ENCODE data around the gene RCBTB2.
"Not testable (repeated sequence)": the region's sequence is repeated elsewhere in the genome, so short reads cannot be mapped to it uniquely, and the experiment has no call there.

RCBTB2 gene

DNA sequence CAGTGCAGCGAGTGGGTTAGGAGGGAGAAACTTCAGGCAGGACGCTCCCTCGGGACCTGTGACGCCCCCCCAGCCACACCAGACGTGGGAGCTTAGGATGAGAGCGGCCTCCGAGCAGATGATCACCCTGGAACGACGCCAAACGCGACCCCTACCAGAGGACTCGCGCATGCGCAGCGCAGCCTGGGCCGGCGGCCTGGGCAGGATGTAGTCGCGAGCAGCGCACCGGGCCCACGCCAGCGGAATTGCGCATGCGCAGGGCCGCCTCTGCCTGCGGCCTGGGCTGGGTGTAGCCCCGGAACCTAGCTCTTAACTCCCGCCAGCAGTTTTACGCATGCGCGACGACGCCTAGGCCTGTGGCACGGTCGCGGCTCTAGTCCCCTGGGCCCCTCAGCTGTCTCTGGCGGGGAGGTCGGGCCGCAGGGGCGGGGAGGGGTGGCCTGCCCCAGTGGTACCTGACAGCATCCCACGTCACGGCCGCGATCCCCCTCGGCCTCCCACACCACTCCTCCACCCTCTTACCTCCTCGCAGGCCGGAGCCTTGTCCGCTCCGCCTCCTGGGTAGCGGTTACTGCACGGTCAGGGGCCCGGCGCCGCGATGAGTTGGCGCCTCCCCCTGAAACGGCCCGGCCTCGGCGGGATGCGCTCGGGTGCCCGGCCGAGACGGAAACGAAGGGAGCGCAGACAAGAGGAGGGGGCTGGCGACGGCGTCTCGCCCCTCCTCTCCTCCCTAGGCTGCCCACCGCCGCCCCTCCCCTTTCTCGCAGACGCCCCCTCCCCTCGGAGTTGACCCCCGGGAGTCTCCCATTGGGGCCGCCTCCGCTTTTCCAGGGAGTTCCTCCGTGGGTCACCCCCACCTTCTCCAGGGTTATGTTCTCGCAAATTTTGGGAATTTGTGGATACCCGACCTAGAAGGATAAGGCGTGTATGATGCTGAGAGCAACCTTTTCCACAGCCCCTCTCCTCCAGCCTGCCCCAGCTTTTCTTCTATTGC, at the start of gene RCBTB2:
Gene RCBTB2, minus strand, starts transcription at position 575 of the 994 bp plus-strand sequence. CDS start 11,141 bp downstream, outside the sequence.
- TF ChIP-seq, protein P1, sequence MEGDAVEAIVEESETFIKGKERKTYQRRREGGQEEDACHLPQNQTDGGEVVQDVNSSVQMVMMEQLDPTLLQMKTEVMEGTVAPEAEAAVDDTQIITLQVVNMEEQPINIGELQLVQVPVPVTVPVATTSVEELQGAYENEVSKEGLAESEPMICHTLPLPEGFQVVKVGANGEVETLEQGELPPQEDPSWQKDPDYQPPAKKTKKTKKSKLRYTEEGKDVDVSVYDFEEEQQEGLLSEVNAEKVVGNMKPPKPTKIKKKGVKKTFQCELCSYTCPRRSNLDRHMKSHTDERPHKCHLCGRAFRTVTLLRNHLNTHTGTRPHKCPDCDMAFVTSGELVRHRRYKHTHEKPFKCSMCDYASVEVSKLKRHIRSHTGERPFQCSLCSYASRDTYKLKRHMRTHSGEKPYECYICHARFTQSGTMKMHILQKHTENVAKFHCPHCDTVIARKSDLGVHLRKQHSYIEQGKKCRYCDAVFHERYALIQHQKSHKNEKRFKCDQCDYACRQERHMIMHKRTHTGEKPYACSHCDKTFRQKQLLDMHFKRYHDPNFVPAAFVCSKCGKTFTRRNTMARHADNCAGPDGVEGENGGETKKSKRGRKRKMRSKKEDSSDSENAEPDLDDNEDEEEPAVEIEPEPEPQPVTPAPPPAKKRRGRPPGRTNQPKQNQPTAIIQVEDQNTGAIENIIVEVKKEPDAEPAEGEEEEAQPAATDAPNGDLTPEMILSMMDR (conservative IDR thresholded peaks at IDR 0.05; ENCODE audit: low read depth, low read length), result no peak
- peak; percentile 85 for DNase-seq (ENCODE audit: low read depth)
- H3K4me3 ChIP-seq (ENCODE audit: low read length), result peak within 1 kb of the TSS; percentile 89

DNA sequence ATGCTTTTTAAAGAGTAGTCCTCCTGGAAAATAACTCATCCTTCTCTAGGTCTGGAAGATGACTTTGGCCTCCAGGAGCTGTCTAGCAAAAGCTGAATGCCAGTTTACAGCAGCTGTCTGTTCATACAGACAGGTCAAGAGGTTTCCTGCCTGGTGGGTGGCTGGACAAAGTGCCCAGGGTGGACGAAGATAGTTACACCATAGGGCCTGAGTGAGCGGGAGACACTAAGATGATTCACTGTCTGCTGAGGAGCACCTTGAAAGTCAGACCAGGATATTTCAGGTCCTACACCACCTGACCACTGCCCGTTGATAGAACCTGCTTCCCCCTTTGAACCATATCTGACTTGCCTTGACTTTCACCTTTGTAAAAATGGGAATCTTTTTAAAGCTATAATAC, 49.2 kb upstream of the RCBTB2 start:
- no peak for DNase-seq (ENCODE audit: low read depth)
- H3K4me3 ChIP-seq (ENCODE audit: low read length), result no peak overlapping the region
- TF ChIP-seq, protein P1 (conservative IDR thresholded peaks at IDR 0.05; ENCODE audit: low read depth, low read length), result no peak

DNA sequence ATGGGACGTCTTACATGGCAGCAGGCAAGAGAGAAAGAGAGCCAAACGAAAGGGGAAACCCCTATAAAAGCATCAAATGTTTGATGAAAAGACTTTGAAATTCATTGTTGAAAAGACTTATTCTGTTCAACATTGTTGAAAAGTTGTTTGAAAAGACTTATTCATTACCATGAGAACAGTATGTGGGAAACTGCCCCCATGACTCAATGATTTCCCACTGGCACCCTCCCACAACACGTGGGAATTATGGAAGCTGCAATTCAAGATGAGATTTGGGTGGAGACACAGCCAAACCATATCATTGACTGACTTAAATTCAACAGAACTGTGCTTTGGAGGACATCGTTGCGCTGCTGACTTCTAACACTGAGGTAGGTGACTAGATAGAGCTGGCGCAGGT, 48.0 kb upstream of the RCBTB2 start:
- no peak overlapping the region for H3K4me3 ChIP-seq (ENCODE audit: low read length)
- no peak for DNase-seq (ENCODE audit: low read depth)
- TF ChIP-seq, protein P1 (conservative IDR thresholded peaks at IDR 0.05; ENCODE audit: low read depth, low read length), result no peak

DNA sequence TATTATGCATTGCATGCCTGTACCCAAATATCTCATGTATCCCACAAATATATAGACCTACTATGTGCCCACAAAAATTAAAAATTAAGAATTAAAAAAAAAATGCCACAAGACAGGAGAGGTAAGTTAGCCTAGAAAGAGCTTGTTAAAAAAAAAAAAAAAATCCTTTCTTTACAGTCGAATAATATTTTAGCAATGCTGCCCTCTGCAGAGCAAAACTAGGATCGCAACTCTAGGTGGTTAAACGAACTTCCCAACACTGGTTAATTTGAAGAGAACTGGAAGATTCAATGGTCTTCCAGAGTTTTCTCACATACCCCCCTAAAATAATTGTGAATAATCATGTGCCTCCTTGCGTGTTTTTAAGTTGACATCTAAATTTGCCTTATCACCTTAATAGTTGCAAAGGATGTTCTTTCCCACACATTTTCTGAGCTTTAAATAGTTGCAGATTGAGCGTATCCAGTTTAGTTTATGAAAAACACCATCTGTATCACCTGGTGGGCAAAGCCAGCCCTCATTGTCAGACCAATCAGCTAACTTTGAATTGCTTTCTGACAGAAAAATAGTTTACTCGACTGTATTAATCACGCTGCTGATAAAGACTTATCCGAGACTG, 47.4 kb upstream of the RCBTB2 start:
- H3K4me3 ChIP-seq (ENCODE audit: low read length), result no peak overlapping the region
- no peak for DNase-seq (ENCODE audit: low read depth)
- TF ChIP-seq, protein P1 (conservative IDR thresholded peaks at IDR 0.05; ENCODE audit: low read depth, low read length), result peak; percentile 71

DNA sequence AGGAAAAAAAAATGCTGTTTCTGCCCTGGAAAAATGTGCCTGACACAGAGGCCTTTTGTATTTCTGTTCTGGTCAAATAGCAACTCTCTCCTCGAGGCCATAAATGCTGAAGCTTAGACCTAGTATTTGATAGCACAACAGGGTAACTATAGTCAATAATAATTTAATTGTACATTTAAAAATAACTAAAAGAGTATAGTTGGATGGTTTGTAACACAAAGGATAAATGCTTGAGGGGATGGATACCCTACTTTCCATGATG, 47.0 kb upstream of the RCBTB2 start:
- not testable (repeated sequence) for H3K4me3 ChIP-seq (ENCODE audit: low read length); DNase-seq (ENCODE audit: low read depth)

DNA sequence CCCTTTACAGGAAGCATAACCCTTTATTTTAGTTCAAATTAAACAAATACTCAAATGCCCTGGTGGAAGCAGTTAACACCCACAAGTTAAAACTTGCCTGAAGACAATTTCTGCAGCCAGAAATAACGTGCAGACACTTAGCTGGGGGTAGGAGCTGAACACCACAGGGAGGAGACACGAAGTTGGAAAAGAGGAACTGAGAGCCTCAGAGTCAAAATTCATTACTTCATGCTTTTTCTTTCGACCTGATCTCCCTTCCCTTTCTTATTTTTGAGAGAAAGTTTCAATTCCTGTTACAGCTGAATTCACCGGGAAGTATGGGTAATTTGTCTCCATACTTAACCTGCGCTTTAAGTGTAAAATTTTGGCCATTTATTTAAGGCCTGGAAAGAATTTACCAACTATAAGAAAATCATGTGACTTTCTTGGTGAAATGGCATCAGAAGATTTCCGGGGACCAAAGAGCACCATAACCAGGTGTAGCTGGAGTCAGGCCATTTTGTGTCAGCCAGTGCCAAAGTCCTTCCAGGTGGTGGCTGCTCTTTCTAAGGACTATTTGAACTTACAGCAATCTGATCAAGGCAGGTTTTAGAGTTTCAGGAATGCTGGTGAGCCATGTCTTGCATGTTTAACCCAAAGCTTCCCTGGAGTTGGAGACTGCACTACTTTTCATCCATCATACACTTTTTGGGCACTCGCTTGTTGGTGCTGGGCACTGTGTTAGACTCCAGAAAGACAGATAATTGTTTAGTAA, 46.5 kb upstream of the RCBTB2 start:
- DNase-seq (ENCODE audit: low read depth), result no peak
- H3K4me3 ChIP-seq (ENCODE audit: low read length), result no peak overlapping the region
- TF ChIP-seq, protein P1 (conservative IDR thresholded peaks at IDR 0.05; ENCODE audit: low read depth, low read length), result no peak

DNA sequence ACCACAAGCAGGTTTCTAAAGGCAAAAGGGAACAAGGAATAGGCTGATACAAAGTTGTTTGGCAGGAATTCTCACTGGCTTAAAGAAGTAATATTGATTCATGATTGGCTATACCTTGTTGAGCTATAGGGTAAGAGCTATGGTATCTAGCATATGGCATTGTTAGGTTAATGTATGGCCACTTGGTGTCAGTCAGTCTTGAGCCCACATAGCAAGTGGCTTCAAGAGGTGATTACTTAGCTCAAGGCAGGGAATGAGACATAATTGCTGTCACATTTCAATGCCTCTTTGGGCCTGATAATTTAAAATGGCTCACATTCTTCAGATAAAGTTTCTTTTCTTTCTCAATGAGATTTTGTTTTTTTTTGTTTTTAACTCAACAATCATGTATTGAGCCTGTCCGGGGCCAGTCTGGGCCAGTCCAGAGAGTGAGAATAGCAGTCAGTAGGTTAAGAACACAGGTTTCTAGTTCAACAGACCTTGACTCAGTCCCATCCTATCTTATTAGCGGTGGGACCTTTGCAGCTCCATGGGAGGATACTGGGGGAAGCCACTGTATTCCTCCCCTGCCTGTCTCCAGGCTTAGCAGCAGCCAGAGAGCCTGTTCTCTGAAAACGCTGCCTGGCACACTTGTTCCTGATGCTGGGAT, 45.8 kb upstream of the RCBTB2 start:
- DNase-seq (ENCODE audit: low read depth), result no peak
- H3K4me3 ChIP-seq (ENCODE audit: low read length), result no peak overlapping the region
- TF ChIP-seq, protein P1 (conservative IDR thresholded peaks at IDR 0.05; ENCODE audit: low read depth, low read length), result no peak
